Endothelial cell of umbilical vein (primary cell): ENCODE measurements around the gene CCDC102B. TPM values are rescaled to one million over a fixed set of nuclear protein-coding genes. Genes with fewer than 3 reads are reported as not detected.

Experiments used
- BruUV-seq: library from RNA; stranded (reverse); fragments of 400-500 nt; replicated peaks from 2 replicates; lab custom pipeline; 2021; lab: Mats Ljungman, UMichigan
- CTCF ChIA-PET: fragments of 300-600, 350-600 bp; sonication (Branson Sonifier 250); formaldehyde crosslinking; loops from one replicate; lab custom pipeline; 2021; ENCODE audit warnings: antibody characterized with exemption, inconsistent platforms; lab: Charles Lee
- POLR2A ChIA-PET: fragments of 300-600, 350-600 bp; sonication (Branson Sonifier 250); formaldehyde crosslinking; loops from one replicate; lab custom pipeline; 2021; ENCODE audit warnings: antibody characterized with exemption, inconsistent platforms; lab: Charles Lee
- DNase-seq: peaks from one replicate; pipeline ENCODE4 v3.0.0-alpha.2; 2011; ENCODE audit warnings: low read depth, low spot score
- FAIRE-seq: peaks from 2 replicates; lab custom pipeline; 2011; peaks lifted over from hg19 to GRCh38; lab: Jason Lieb, UNC
- H2AFZ ChIP-seq: 2 replicates; pipeline ENCODE4 v1.6.0; 2012; ENCODE audit warnings: low read depth, low read length, control low read depth, inconsistent platforms
- H3K27ac ChIP-seq: 2 replicates; pipeline ENCODE4 v1.5.1; 2011; ENCODE audit warnings: low read depth, mild to moderate bottlenecking, control low read depth, low read length, moderate library complexity; ENCODE audit not compliant: insufficient read depth
- H3K27me3 ChIP-seq, 2 experiments: 2 replicates each; pipeline versions ENCODE4 v1.6.0 to v1.6.1; 2011; ENCODE audit warnings: low read length in 2 of 2, mixed read lengths in 1 of 2; ENCODE audit not compliant: control insufficient read depth in 2 of 2, insufficient read depth in 2 of 2
- H3K36me3 ChIP-seq, 2 experiments: 2 replicates in 1 of 2; 3 replicates in 1 of 2; pipeline ENCODE4 v1.5.1; 2011; ENCODE audit warnings: low read length in 2 of 2, mild to moderate bottlenecking in 1 of 2, moderate library complexity in 1 of 2; ENCODE audit not compliant: control insufficient read depth in 2 of 2, insufficient read depth in 2 of 2; ENCODE audit errors: extremely low read depth in 1 of 2
- H3K4me1 ChIP-seq: 3 replicates; pipeline ENCODE4 v1.5.1; 2011; ENCODE audit warnings: mild to moderate bottlenecking, low read length; ENCODE audit not compliant: control insufficient read depth, insufficient read depth; ENCODE audit errors: extremely low read depth
- H3K4me2 ChIP-seq: 2 replicates; pipeline ENCODE4 v1.6.1; 2011; ENCODE audit warnings: low read length, control low read depth, mixed read lengths; ENCODE audit not compliant: insufficient read depth
- H3K4me3 ChIP-seq, 3 experiments: fragments of 200-600 bp in 1 of 3; sonication (generic), shearing (Covaris generic) in 1 of 3; replicated peaks in 1 of 3; 2 replicates each; pipeline ENCODE4 v1.5.1; 2011 to 2016; ENCODE audit warnings: control low read depth in 3 of 3, low read length in 3 of 3, mild to moderate bottlenecking in 2 of 3, inconsistent platforms in 1 of 3, low read depth in 1 of 3, moderate library complexity in 1 of 3; ENCODE audit not compliant: insufficient read depth in 1 of 3
- H3K79me2 ChIP-seq: 2 replicates; pipeline ENCODE4 v1.6.0; 2012; ENCODE audit warnings: low read length, inconsistent platforms; ENCODE audit not compliant: control insufficient read depth, insufficient read depth
- H3K9ac ChIP-seq: replicated peaks from 2 replicates; pipeline ENCODE3; 2011; ENCODE audit warnings: low read length, control low read depth; ENCODE audit not compliant: insufficient read depth; ENCODE audit errors: extremely low read depth
- H3K9me1 ChIP-seq: replicated peaks from 3 replicates; pipeline ENCODE4 v1.6.0; 2011; ENCODE audit warnings: mild to moderate bottlenecking, low read length; ENCODE audit not compliant: control insufficient read depth, insufficient read depth; ENCODE audit errors: extremely low read depth
- H3K9me3 ChIP-seq: replicated peaks from 2 replicates; pipeline ENCODE4 v1.5.1; 2012; ENCODE audit warnings: low read length, inconsistent platforms; ENCODE audit not compliant: control insufficient read depth, insufficient read depth
- H4K20me1 ChIP-seq: replicated peaks from 2 replicates; pipeline ENCODE3; 2011; ENCODE audit warnings: mild to moderate bottlenecking, low read length; ENCODE audit not compliant: control insufficient read depth, insufficient read depth; ENCODE audit errors: extremely low read depth
- EZH2 ChIP-seq: IDR thresholded peaks from 2 replicates; pipeline ENCODE4 v1.6.1; 2012; ENCODE audit warnings: borderline replicate concordance, low read depth, mild to moderate bottlenecking, moderate library complexity, low read length, inconsistent platforms; ENCODE audit not compliant: severe bottlenecking
- FOS ChIP-seq: IDR thresholded peaks from 2 replicates; pipeline ENCODE4 v1.6.1; 2011; ENCODE audit warnings: mild to moderate bottlenecking, low read length, moderate library complexity, borderline replicate concordance; ENCODE audit not compliant: insufficient read depth
- GATA2 ChIP-seq: IDR thresholded peaks from 2 replicates; pipeline ENCODE4 v1.7.0; 2011; ENCODE audit warnings: low read depth, mild to moderate bottlenecking, moderate library complexity, mixed read lengths, low read length; ENCODE audit not compliant: insufficient read length, insufficient read depth
- JUN ChIP-seq: IDR thresholded peaks from 2 replicates; pipeline ENCODE4 v1.6.1; 2011; ENCODE audit warnings: borderline replicate concordance, low read depth; ENCODE audit not compliant: insufficient read length, insufficient read depth
- MYC ChIP-seq: IDR thresholded peaks from one replicate; pipeline ENCODE4 v1.6.1; 2011; ENCODE audit warnings: mild to moderate bottlenecking, low read depth, low read length
- POLR2A ChIP-seq: IDR thresholded peaks from 2 replicates; pipeline ENCODE4 v1.6.1; 2012; ENCODE audit warnings: low read depth, mild to moderate bottlenecking, control low read depth, low read length
- POLR2AphosphoS5 ChIP-seq: IDR thresholded peaks from 2 replicates; pipeline ENCODE4 v1.6.1; 2012; ENCODE audit warnings: low read depth, mild to moderate bottlenecking, control low read depth, low read length, moderate library complexity; ENCODE audit not compliant: insufficient read depth
- dilution Hi-C: fragments of 300-500 bp; cut with MboI; formaldehyde crosslinking; loops from one replicate; pipeline ENCODE4 v1.15.0; 2019; ENCODE audit warnings: low sequenced_read_pairs; ENCODE audit not compliant: extremely low pct_ligation_motif_present
- intact Hi-C: fragments of 100-400 bp; cut with micrococcal nuclease; formaldehyde crosslinking; loops from one replicate; pipeline ENCODE4 v1.10.0; 2022
- polyA plus RNA-seq, 4 experiments: library from polyadenylated mRNA; depleted of rRNA in 3 of 4; stranded (reverse) in 3 of 4; unstranded in 1 of 4; fragments of >200 nt; gene quantifications; 2 replicates each; pipeline versions ENCODE4 v1.2.1 to v1.2.3, GENCODE V29; 2011 to 2012; ENCODE audit warnings: missing spikeins in 1 of 4
- total RNA-seq: library from RNA; stranded (reverse); gene quantifications from 2 replicates; pipeline ENCODE4 v1.2.3, GENCODE V29; 2021
- TF ChIP-seq, protein P1 (sequence below), 2 donors: IDR thresholded peaks; 1 replicate in 1 of 2; 2 replicates in 1 of 2; pipeline ENCODE4 v1.5.1; 2011; ENCODE audit warnings: low read length in 2 of 2, mild to moderate bottlenecking in 2 of 2, moderate library complexity in 2 of 2, control low read depth in 1 of 2, inconsistent platforms in 1 of 2, low read depth in 1 of 2; ENCODE audit not compliant: insufficient read depth in 1 of 2; ENCODE audit errors: extremely low read depth in 1 of 2
- TF ChIP-seq, protein P2 (sequence below): IDR thresholded peaks from 2 replicates; pipeline ENCODE4 v1.6.1; 2011; ENCODE audit not compliant: insufficient read depth, insufficient read length

CCDC102B gene
- total and polyA plus RNA-seq, 2 donors (not counting 3 experiments of a cell fraction or from before 2014, with no cell fraction given), result 0.21 to 0.62 TPM

DNA sequence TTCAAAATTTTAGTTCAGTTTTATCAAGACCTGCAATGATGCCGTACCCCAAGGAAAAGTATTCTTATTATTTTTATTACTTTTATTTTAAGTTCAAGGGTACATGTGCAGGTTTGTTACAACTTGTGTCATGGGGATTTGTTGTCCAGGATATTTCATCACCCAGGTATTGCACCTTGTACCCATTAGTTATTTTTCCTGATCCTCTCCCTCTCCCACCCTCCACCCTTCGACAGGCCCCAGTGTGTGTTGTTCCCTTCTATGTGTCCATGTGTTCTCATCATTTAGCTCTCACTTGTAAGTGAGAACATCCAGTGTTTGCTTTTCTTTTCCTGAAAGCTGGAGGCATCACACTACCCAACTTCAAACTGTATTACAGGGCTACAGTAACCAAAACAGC is 122.0 kb downstream of the CCDC102B start:
- Histone ChIP-seq H4K20me1 (no peaks in the 10 kb centered on the region), H3K4me1 (no peaks in the 10 kb centered on the region), H3K9ac (no peak overlapping the region), H3K36me3 (no peaks in the 10 kb centered on the region), H3K9me3 (no peaks in the 10 kb centered on the region), H3K4me3 (no peak overlapping the region), H2AFZ (no peak overlapping the region), H3K9me1 (no peaks in the 10 kb centered on the region), H3K79me2 (no peaks in the 10 kb centered on the region), H3K27ac (no peak overlapping the region), H3K4me2 (no peak overlapping the region), H3K27me3 (no peaks in the 10 kb centered on the region)
- no peak for TF ChIP-seq MYC
- TF ChIP-seq GATA2, result no peak
- TF ChIP-seq, protein P1, sequence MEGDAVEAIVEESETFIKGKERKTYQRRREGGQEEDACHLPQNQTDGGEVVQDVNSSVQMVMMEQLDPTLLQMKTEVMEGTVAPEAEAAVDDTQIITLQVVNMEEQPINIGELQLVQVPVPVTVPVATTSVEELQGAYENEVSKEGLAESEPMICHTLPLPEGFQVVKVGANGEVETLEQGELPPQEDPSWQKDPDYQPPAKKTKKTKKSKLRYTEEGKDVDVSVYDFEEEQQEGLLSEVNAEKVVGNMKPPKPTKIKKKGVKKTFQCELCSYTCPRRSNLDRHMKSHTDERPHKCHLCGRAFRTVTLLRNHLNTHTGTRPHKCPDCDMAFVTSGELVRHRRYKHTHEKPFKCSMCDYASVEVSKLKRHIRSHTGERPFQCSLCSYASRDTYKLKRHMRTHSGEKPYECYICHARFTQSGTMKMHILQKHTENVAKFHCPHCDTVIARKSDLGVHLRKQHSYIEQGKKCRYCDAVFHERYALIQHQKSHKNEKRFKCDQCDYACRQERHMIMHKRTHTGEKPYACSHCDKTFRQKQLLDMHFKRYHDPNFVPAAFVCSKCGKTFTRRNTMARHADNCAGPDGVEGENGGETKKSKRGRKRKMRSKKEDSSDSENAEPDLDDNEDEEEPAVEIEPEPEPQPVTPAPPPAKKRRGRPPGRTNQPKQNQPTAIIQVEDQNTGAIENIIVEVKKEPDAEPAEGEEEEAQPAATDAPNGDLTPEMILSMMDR (IDR thresholded peaks at IDR 0.05; ENCODE audit: extremely low read depth in 1 of 2, insufficient read depth in 1 of 2, low read depth in 1 of 2, low read length in 2 of 2), result no peak
- TF ChIP-seq FOS, result no peak
- no peak for TF ChIP-seq JUN
- TF ChIP-seq EZH2, result no peak
- POLR2A ChIA-PET, result no interaction called here
- dilution Hi-C loops (no loop called here), intact Hi-C loops (no loop called here)
- CTCF ChIA-PET, result no interaction called here
- DNase-seq, result no peak
- FAIRE-seq, result no peak
- no TSS peak for BruUV-seq

DNA sequence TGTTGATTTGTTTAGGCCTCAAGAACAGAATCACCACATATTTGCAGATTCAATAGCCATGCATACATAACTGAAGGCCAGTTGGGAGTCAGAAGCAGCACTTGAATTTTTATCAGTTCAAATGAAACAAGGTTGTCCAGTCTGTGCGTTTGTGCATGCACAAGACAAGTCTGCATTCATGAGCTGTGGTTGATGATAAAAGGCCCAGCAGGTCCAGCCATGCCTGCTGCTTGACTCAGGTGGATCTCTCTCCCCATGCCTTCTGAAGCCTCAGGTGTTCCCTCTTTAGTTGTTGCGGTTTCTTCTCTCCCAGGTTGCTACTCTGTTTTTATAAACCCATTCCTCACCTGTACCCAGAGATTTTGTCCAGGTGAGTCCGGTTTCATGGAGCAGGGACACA is 124.5 kb downstream of the CCDC102B start:
- Histone ChIP-seq H3K4me2 (no peak overlapping the region), H3K79me2 (no peaks in the 10 kb centered on the region), H3K9me1 (no peaks in the 10 kb centered on the region), H3K4me3 (no peak overlapping the region), H3K36me3 (no peaks in the 10 kb centered on the region), H3K9ac (no peak overlapping the region), H2AFZ (no peak overlapping the region), H3K9me3 (no peaks in the 10 kb centered on the region), H3K27me3 (no peaks in the 10 kb centered on the region), H3K4me1 (no peaks in the 10 kb centered on the region), H4K20me1 (no peaks in the 10 kb centered on the region), H3K27ac (no peak overlapping the region)
- intact Hi-C loops (no loop called here), dilution Hi-C loops (no loop called here)
- POLR2A ChIA-PET, result no interaction called here
- DNase-seq (no peak), FAIRE-seq (no peak)
- no TSS peak for BruUV-seq
- TF ChIP-seq JUN (no peak), FOS (no peak), POLR2AphosphoS5 (no peak), MYC (no peak), GATA2 (no peak), EZH2 (no peak), POLR2A (no peak)
- TF ChIP-seq, protein P2, sequence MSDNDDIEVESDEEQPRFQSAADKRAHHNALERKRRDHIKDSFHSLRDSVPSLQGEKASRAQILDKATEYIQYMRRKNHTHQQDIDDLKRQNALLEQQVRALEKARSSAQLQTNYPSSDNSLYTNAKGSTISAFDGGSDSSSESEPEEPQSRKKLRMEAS, result no peak
- TF ChIP-seq, protein P1 (IDR thresholded peaks at IDR 0.05; ENCODE audit: extremely low read depth in 1 of 2, insufficient read depth in 1 of 2, low read depth in 1 of 2, low read length in 2 of 2), result no peak
- CTCF ChIA-PET, result no interaction called here
